Stimulated activated CD8-positive, alpha-beta memory T cell treated with anti-CD3 and anti-CD28 coated beads, Interleukin-2, amount 100 ng/mL, for 48 hours (primary cell): ENCODE data around the gene GUCY2F.

Experiments used
- DNase-seq, 2 donors: peaks; one replicate each; pipeline ENCODE4 v3.0.0-alpha.2; 2020; ENCODE audit warnings: low read depth in 2 of 2

GUCY2F gene

GRCh38 chrX:109343671-109344070 is 138.2 kb downstream of the GUCY2F start:
- no peak for DNase-seq

GRCh38 chrX:109336141-109336540 is 145.7 kb downstream of the GUCY2F start:
- no peak for DNase-seq

- no peak for DNase-seq
These were observed 154.6 kb downstream of the GUCY2F start for GRCh38 chrX:109327251-109327650.
